Myocyte (in vitro differentiated cells): Measurements from ENCODE around the gene ABCA1. TPM values are rescaled to one million over a fixed set of nuclear protein-coding genes. Genes with fewer than 3 reads are reported as not detected.
"Not testable (repeated sequence)": the region's sequence is repeated elsewhere in the genome, so short reads cannot be mapped to it uniquely, and the experiment has no call there.

Source experiments
- DNase-seq: peaks from one replicate; pipeline ENCODE4 v3.0.0-alpha.2; 2012; ENCODE audit warnings: low read depth
- total RNA-seq: library from RNA; depleted of rRNA; stranded (reverse); fragments of >200 nt; gene quantifications from 2 replicates; pipeline ENCODE4 v1.2.3, GENCODE V29; 2014

ABCA1 gene
- total RNA-seq, 1 donor from 2014 or later = 23.7 TPM

- DNase-seq = peak; percentile 46
Observed at GRCh38 chr9:104907278-104907951, 20.5 kb downstream of the ABCA1 start.

GRCh38 chr9:104906441-104907277 is 21.3 kb downstream of the ABCA1 start:
- peak; percentile 61 for DNase-seq

- DNase-seq = no peak
Observed at GRCh38 chr9:104905931-104906330, 22.0 kb downstream of the ABCA1 start.

- peak; percentile 40 for DNase-seq
Observed at GRCh38 chr9:104905153-104905901, 22.6 kb downstream of the ABCA1 start.

- no peak for DNase-seq
Observed at GRCh38 chr9:104903609-104904008, 24.3 kb downstream of the ABCA1 start.

GRCh38 chr9:104900871-104901270 is 27.1 kb downstream of the ABCA1 start:
- DNase-seq = no peak

GRCh38 chr9:104900324-104900723 is 27.6 kb downstream of the ABCA1 start:
- DNase-seq = no peak

GRCh38 chr9:104899759-104900247 is 28.2 kb downstream of the ABCA1 start:
- no peak for DNase-seq

- DNase-seq = not testable (repeated sequence)
Observed at GRCh38 chr9:104898376-104898775, 29.6 kb downstream of the ABCA1 start.

GRCh38 chr9:104896131-104896530 is 31.8 kb downstream of the ABCA1 start:
- no peak for DNase-seq

GRCh38 chr9:104895572-104895971 is 32.4 kb downstream of the ABCA1 start:
- no peak for DNase-seq

GRCh38 chr9:104892701-104893100 is 35.3 kb downstream of the ABCA1 start:
- no peak for DNase-seq

- no peak for DNase-seq
Observed at GRCh38 chr9:104890433-104890770, 37.6 kb downstream of the ABCA1 start.

GRCh38 chr9:104885818-104886709 is 41.9 kb downstream of the ABCA1 start:
- no peak for DNase-seq

GRCh38 chr9:104883169-104883568 is 44.8 kb downstream of the ABCA1 start:
- no peak for DNase-seq

- no peak for DNase-seq
Observed at GRCh38 chr9:104882566-104882965, 45.4 kb downstream of the ABCA1 start.

GRCh38 chr9:104882086-104882485 is 45.9 kb downstream of the ABCA1 start:
- DNase-seq = peak; percentile 54

GRCh38 chr9:104879555-104880309 is 48.2 kb downstream of the ABCA1 start:
- no peak for DNase-seq

GRCh38 chr9:104876587-104876986 is 51.4 kb downstream of the ABCA1 start:
- DNase-seq = no peak

- peak; percentile 75 for DNase-seq
Observed at GRCh38 chr9:104875897-104876296, 52.1 kb downstream of the ABCA1 start.
